Stimulated activated CD4-positive, alpha-beta T cell treated with anti-CD3 and anti-CD28 coated beads, TNF-alpha, amount 100 ng/mL, for 48 hours (primary cell): ENCODE data around the gene HEATR5A.

Source experiments
- DNase-seq, 3 donors: peaks; one replicate each; pipeline ENCODE4 v3.0.0-alpha.2; 2020; ENCODE audit warnings: low read depth in 3 of 3

HEATR5A gene

DNA sequence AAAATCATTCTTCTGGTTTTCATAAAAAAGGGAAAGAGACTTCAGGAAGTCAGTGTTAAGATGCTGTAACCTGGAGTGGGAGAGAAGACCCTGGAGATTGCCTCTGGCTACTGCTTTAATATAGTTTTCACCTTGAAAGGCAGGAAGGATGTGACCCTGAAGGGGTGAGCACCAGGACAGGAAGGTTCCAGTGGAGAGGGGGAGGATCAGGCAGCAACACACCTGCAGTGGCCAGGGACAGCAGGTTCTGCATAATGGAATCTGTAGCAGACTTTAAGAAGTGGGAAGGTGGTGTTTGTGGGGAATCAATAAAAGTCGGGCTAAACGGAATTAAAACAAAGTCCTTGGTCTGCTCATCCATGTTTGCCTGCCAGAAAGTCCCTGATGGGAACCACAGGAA, 6.3 kb upstream of the HEATR5A start:
- DNase-seq, result no peak

DNA sequence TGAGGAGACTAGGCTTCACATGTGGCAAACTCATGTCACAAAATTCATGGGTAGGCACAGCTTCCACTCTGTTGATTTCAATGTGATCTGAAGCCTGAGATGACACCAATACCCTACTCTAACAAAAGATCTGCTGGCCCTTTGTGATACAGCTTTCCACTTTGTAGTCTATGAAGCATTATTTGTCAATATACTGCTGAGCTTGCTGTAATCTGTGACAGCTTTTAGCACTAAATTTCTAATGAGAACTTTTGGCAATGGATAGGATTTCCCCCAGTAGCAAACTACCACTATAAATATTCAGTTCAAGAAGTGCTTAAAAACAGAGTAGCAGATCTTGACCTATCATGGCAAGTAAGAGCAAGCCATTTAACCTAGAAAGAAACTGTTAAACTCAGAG, 5.6 kb upstream of the HEATR5A start:
- DNase-seq, result no peak

DNA sequence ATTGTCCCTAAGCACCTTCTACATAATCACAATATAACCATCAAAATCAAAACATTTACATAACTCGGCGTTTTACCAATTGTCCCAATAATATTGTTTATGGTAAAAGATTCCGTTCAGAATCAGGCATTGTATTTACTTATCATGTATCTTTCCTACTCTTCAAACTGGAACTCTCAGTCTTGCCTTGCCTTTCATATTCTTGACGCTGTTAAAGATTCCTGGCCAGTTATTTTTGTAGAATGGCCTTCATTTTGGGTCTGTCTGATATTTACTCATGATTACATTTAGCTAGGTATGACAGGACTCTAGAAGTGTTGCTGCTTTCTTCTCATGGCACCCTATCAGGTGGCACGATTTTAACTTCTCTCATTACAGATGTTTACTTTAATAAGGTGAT, 850 bp upstream of the HEATR5A start:
- no peak for DNase-seq

DNA sequence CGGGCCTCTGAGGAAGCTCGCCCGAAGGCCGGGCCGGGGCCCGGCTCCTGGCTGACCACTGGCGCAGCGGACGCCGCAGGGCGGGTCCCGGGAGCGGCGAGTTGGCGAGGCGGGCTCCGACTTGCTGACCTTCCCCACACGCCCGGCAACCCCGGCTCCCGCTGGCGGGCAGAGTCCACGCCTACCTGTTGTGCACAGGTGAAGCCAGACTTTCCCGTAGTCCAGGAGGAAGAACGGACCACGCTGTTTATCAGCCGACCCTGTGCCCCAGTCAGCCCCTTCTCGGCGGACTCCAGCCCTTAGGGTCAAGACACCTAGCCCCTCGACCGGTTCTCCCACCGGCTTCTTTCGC, 407 bp downstream of the HEATR5A start:
- DNase-seq, result peak in 2 of 3 donors; percentile 3 to 8

DNA sequence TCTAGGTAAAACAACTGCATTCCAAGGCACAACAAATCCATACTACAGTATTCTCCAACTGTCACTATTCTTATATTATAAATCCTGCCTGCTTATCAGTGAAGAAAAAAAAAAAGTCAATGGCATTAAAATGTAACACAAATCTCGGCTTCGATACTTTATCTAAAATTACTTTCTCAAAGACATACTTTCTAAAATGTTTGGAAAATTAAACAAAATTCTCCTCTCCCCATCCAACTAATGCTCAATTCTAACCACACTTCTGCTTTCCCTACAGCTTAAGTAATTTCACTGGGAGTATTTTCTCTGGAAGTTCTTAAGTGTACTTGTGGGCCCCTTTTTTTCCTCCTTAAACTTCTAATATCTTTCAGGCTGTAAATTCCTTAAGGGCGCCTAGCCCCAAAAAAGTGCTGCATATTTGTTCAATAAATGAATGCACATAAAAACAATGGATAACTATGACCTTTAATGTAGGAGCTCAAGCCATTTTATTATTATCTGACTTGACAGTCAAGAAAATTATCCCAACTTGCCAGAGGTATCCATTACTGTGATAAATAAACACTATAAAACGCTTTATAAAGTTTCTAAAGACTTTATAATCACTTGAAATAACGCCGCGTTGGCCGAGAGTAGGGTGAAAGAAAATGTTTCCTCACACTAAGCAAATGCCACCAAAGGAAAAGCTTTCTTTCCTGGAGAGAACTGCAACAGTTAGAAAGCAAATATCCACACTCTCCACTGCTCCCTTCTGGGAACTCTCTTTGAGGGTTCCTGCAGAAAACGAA, 977 bp downstream of the HEATR5A start:
- DNase-seq, result no peak

DNA sequence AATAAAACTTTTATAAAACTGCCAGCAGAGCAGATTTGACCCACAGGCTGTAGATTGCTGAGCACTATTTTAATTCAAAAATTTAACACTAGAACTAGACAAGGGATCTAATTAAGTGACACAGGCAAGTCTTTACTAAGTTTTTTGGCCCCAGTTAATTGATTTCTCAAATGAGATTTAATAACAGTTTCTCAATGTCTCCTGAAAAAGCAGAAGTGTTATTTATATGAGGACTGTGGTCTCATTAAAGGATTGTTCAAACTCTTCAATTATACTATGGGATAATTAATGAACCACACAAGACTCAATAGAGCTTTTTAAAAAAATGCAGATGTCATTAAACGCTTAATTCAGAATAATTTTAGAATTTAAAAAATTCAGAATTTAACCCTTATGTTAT, 1.9 kb downstream of the HEATR5A start:
- no peak for DNase-seq

DNA sequence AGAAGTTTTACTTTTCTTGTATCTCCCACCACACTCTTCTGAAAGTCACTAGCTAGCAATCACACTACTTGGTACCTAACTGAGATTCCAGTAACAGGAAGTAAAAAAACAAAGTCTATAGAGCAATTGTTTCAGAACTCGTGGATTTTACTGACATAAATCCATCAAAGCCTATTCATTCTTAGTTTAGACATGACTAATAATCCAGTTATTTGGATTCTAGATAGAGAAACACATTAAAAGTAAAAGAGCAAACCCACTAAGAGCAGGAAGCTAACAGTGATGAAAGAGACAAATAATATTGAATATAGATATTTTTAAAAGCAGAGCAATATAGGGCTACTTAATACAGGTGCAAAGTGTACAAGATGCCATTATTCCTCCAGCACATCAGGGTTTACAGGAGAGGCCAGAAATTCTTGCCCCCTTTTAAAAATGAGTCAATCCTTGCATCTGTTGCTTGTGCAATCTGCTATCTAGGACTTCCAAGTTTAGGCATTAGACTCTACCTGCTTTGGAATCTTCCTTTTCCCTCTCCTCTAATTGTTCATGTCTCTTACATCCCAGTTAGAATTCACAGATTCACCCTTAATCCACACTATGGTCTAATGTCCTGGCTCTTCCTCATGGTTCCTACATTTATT, 6.0 kb downstream of the HEATR5A start:
- no peak for DNase-seq

DNA sequence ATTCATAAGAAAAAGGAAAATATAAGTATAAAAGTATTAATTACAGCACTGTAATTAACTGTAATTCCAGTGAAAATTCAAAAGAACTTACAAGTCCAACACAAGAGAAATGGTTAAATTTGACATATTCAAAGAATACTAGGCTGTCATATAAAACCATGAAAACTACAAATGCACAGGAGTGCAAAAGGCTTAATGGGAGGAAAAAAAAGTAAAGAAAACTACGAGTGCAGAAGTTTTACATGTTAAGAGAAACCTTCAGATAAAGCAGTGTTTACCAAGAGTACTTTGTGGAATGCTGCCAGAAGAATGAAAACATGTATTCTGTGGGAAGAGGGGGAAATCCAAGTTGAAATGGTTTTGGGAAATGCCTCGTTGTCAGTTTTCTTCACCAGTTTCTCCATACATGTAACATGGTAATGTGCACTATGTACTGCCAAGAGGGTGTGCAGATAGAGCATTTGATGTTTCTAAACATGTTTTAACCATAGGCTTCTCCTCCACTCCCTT, 9.1 kb downstream of the HEATR5A start:
- no peak for DNase-seq

DNA sequence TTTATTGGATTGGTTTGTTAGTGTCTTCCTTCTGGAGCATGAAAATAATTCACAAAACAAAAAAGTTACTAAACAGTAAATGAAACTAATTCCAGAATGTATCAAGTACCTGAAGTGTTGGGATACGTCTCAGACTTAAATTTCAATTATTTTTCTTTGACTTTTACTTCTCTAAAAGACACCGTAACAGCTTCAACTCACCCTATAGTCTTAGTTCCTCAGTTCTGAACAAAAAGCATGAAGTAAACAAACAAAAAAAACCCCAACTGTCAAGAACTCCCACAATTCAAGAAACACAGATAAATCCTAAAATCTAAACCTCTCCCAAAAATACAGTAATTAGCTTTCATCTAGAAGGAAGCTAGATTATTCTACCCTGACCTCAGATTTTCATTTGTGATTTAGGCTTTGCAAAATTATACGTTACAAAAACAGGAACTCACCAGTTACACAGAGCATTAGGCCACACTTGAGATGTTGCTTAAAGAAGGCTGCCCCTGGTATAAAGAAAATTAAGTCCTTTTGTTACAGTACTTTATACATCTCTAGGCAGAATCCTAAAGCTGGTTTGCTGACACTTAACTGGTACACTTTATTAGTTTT, 10.2 kb downstream of the HEATR5A start:
- DNase-seq, result no peak

DNA sequence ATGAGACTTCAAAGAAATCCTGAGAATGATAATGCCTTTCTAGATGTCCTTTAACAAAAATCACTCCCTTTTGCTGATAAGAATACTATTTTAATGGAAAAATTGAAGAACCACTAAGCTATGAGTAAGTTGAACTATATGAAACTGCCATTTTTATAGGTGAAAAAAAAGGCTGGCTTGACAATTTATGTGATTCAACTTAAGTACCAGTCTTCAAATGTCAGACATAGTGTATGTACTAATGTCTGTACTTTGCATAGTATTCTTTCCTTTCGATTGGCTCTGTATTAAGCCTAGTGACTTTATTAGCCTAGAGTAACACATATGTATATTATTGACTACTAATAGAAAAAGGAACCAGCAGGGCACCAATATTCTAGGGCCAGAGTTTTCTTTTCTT, 11.9 kb downstream of the HEATR5A start:
- DNase-seq, result no peak

DNA sequence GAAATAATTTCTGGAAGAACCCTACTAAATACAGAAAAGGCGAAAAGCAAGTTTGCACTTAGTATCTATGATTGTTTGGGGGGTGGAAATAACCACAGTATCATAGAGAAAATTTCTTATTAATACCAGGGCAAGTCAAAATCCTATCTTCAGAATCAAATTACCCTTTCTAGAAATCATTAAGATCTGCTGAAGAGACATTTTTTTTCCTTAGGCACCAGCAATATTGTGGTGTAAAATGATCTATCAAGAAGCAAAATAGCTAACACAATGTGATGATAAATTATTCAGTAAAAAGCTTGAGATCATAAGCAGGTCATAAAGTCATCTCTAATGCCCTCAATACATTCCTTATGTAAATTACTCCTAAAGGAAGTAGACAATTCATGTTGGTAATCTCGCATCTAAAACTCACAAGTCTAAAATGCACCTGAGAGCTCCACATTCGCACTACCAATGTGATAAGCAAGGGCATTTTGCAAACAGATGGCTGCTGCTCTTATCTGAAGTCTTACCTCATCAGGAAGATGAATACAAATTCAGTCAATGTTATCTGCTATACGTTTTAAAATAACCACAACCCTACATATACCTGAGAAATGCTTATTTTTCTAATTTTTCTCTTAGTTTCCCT, 14.6 kb downstream of the HEATR5A start:
- DNase-seq, result no peak

DNA sequence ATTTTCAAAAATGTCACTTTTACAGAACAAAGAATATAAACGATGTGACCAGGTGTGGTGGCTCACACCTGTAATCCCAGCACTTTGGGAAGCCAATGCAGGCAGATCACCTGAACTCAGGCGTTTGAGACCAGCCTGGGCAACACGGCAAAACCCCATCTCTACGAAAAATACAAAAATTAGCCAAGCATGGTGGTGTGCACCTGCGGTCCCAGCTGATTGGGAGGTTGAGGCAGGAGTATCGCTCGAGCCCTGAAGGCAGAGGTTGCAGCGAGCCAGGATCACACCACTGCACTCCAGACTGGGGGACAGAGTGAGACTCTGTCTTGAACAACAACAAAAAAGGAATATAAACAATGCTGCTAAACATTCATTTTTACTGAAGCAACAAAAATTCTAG, 15.2 kb downstream of the HEATR5A start:
- DNase-seq, result no peak

DNA sequence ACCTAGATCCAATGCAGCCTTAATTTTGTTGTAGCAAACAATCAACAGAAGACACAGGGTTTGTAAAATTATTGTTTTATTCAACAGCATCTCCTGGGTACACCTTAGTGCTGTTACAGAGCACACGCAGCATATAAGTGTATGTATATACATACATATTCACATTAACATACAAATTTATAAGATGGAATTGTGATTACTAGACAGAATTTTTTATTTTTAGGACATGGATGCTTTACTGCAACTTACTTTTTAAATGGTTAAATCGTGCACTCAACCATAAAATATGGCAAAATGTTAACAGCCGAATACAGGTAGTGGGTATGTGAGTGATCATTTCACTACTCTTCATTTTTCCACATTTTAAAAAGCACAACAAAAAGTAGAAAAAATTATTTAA, 16.6 kb downstream of the HEATR5A start:
- DNase-seq, result no peak

DNA sequence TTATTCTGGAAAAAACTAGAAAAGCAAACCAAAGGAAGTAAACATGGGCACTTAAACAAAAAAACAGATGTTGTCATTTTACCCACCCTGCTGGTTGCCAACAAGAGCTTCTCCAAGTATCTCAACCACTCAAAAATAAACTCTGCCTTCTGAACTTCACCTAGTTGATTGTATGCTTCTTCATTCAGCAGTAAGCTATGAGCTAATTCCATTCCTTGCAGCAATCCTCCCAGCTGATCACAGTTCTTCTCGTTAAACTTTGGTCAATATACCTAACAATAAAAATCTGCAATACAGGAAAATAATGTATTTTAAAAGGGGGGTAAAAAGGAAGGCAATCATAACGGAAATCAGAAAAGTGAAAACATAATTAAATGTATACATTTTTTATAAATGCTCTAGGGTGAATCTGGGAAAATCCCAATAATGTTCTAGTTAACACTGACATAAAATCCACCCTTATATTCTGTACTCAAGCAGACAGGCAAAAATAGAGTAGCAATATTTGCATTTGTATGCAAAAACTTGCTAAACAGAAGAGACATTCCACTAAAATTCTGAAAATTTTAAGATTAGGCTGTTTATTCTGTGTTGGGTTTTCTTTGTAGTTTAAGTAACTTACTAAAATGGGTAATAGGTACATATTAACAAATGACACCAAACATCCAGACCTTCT, 17.4 kb downstream of the HEATR5A start:
- no peak for DNase-seq

DNA sequence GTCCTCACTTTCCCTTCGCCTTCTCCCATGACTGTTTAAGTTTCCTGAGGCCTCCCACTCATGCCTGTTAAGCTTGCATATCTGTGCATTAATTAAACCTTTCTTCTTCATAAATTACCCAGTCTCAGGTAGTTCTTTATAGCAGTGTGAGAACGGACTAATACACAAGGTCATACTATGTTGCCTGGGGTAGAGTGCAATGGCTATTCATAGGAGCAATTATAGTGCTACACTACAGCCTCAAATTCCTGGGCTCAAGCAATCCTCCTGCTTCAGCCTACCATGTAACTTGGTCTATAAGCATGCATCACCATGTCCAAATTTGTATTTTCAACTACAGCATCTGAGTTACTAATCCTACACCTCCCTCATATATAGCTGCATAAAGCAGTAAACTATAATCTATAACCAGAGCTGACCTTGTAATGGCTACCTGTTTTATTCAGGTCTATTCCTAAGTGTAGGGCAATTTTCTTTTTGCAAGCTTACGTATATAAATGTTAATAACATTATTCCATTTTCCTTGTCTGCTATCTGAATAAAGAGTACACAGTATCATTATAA, 18.9 kb downstream of the HEATR5A start:
- no peak for DNase-seq

DNA sequence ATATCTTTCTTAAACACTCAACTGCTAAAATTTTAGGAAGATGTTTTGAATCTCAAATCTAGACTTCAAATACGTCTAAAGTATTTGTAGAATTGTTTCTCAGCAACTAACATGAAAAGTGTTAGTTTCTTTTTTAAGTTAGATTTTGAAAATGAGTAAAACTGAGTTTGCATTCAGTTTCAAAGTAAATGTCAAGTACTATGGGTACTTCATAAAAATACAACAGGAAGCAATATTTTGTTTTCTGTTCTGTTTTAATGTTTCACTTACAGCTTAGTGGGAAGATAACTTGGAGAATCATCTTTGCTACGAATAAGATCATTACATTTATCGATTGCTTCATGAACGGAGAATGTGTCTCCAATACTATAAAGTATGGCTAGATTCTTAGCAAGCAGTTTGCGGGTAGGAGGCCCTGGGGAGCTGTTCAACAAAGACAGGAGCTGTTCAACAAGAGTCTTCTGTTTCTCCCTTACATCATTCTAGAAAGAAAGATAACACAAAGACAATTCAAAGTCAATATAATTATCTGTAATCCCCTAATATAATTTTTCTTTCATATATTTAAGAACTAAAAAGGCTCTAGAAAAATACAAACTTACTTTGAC, 20.2 kb downstream of the HEATR5A start:
- no peak for DNase-seq

DNA sequence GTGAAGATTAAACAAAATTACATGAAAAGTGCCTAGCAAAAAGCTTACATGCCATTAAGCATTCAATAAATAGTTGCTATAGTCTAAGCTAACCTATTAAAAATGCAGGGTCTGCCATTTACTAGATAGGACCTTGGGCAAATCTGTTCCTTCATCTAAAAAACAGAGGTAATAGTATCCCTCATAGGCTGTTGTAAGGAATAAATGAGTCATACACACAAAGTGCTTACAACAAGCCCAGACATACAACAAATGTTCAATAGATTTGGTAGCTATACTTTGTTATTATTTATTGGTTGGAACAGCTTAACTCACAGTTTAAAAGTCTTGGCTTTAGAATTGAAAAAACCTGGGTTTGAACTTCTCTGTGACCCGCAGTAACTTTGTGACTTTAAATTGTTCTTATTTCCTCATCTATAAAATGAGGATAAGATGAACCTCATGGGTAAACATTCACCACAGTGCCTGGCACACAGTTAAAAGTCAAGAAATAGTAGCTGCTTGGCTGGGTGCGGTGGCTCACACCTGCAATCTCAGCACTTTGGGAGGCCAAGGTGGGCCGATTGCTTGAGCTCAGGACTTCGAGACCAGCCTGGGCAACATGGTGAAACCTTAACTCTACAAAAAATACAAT, 24.7 kb downstream of the HEATR5A start:
- no peak for DNase-seq

DNA sequence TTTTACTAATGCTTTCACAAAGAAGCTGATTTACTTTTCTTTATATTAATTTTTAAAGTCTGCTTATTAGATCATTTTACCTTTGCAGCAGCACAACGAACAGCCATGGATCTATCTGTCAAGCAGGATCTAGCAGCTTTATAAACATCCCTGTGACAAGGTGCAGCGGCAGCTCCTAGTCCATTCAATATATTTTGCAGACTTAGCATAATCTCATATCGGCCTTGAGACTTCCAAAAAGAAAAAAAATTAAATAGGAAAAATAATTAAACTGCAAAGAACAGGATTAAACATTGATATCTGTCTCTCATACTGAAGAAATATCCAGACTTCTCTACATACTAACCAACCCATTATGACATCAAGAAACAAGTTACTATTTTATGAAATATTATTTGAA, 25.2 kb downstream of the HEATR5A start:
- no peak for DNase-seq

DNA sequence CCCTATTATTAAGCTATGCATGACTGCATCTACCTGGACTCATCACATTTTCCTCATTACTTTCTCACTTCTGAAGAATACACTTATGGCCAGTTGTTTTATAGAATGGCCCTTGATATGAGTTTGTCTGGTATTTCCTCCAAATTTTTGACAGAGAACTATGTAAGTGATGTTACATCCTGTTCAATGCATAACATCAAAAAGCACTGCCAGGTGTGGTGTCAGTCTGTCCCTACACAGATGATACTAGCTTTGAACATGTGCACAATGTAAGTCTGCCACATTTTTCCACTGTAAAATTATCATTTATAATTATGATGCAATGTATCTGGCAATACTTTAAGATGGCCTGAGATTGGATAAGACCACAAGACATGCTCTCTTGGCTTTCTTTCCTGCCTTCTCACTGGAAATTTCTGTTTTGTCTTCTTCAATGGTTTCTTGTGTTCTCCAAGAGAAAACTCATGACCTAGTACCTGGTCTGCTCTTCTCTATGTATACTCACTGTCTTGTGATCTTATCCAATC, 28.3 kb downstream of the HEATR5A start:
- no peak for DNase-seq

DNA sequence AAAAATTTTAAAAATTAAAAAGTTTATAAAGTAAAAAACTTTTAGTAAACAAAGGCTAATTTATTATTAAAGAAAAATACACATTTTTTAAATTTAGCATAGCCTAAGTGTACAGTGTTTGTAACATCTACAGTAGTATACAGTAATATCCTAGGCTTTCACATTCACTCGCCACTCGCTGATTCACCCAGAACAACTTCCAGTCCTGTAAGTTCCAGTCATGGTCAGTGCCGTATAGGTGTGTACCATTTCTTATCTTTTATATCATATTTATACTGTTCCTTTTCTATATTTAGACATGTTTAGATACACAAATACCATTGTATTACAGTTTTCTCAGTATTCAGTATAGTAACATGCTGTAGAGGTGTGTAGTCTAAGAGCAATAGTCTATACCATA, 28.9 kb downstream of the HEATR5A start:
- no peak for DNase-seq

DNA sequence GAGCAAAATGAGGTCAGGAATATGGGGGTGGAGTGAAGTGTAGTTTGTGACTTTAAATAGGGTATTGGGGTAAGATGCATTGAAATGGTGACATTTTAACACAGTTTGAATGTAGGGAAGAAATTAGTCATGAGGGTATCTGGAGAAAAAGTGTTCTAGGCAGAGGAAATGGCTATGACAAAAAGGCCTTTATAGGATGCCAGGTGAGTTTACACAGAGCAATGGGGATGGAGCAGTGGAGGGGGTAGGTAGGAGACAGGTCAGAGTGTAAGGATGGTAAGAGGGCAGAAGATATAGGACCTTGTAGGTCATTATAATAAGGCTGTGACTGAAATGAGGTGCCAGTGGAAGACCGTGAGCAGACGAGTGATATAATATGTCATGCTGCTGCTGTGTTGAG, 30.4 kb downstream of the HEATR5A start:
- DNase-seq, result no peak
